Measurements from ENCODE around the gene FANCC. TPM values are rescaled to one million over a fixed set of nuclear protein-coding genes. Genes with fewer than 3 reads are reported as not detected.

FANCC gene
- total and polyA plus RNA-seq, 2 of the 13 experiments (the other 11 are each of a cell fraction or from before 2014, with no cell fraction given) = 7.4 to 8.6 TPM

DNA sequence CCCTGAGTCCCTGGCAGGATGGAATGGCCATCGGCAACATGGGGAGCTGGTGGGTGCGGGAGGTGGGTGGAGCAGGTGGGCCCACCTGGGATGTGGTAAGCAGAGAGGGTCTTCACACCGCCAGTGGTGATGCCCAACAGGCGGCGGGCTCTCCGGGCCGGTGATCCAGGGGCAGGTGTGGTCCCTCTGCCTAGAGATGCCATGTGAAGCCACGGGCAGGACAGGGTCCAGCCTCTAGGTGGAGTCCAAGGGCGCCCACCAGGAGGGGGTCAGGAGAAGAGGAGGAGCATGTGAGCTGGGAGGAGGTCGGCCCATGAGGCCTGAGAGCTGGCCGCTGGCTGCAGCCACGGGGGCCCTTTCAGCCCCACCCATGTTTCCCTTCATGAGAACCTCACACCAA is 221.1 kb downstream of the FANCC start:
- Histone ChIP-seq H3K4me2 (ENCODE audit: low read depth, low read length) (no peak overlapping the region), H3K9me3 (ENCODE audit: low read length) (no peaks in the 10 kb centered on the region), H4K20me1 (ENCODE audit: insufficient read depth, low read length) (0 out of 2 replicates have a peak, but pooled peaks cover 3% of the 10 kb centered on the region), H2AFZ (ENCODE audit: low read length) (no peak overlapping the region), H3K9ac (ENCODE audit: insufficient read depth, low read depth, low read length) (no peak overlapping the region), H3K4me1 (ENCODE audit: insufficient read depth, low read length) (peaks cover 6% of the 10 kb centered on the region), H3K79me2 (ENCODE audit: insufficient read depth, low read length) (no peaks in the 10 kb centered on the region), H3K27ac (ENCODE audit: extremely low read length, insufficient read depth, low read length) (no peak overlapping the region), H3K27me3 (ENCODE audit: control insufficient read depth in 1 of 2, insufficient read depth in 2 of 2, low read length in 2 of 2) (no peaks in the 10 kb centered on the region), H3K36me3 (replicated peaks in 1 of 2; ENCODE audit: control insufficient read depth in 1 of 2, insufficient read depth in 2 of 2, low read length in 2 of 2) (peaks cover 3 to 9% of the 10 kb centered on the region in 2 experiments; a peak in 3 of 5 replicates), H3K4me3 (replicated peaks in 1 of 3; ENCODE audit: insufficient read depth in 1 of 3, low read depth in 2 of 3, low read length in 3 of 3) (no peak overlapping the region)
- ChIA-PET POLR2A (no interaction called here), CTCF (ENCODE audit: low intra/inter-chr PET ratio, low total read pairs) (no interaction called here)
- 89% methylated on average over 12 of the region's 12 CpGs for WGBS (ENCODE audit: low lambda C conversion rate)
- in situ Hi-C loops (cut with HindIII; ENCODE audit: extremely low pct_ligation_motif_present, low pct_unique_long_range_greater_than_20kb) (no loop called here), intact Hi-C loops (cut with micrococcal nuclease; ENCODE audit: unreplicated experiment) (no loop called here)
- no peak for FAIRE-seq
- no peak for DNase-seq (ENCODE audit: low spot score)
- peak; percentile 45 for ATAC-seq
- TF ChIP-seq SSRP1 (CRISPR knock-in tag; IDR thresholded peaks at IDR 0.05) (no peak), NFKB2 (CRISPR knock-in tag; IDR thresholded peaks at IDR 0.05; ENCODE audit: borderline replicate concordance) (0 out of 2 replicates have a peak, but pooled peaks have one; percentile 32), POLR2G (IDR thresholded peaks at IDR 0.05; ENCODE audit: low read depth, low read length) (peak; percentile 38; the same call in 1 of the 2 replicates), AGO2 (optimal IDR thresholded peaks at IDR 0.05; ENCODE audit: low read depth, low read length) (peak; percentile 91)
- TF ChIP-seq, protein P1, sequence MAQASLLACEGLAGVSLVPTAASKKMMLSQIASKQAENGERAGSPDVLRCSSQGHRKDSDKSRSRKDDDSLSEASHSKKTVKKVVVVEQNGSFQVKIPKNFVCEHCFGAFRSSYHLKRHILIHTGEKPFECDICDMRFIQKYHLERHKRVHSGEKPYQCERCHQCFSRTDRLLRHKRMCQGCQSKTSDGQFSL (CRISPR knock-in tag; IDR thresholded peaks at IDR 0.05) = 0 out of 2 replicates have a peak, but pooled peaks have one; percentile 5
- TF ChIP-seq, protein P2, sequence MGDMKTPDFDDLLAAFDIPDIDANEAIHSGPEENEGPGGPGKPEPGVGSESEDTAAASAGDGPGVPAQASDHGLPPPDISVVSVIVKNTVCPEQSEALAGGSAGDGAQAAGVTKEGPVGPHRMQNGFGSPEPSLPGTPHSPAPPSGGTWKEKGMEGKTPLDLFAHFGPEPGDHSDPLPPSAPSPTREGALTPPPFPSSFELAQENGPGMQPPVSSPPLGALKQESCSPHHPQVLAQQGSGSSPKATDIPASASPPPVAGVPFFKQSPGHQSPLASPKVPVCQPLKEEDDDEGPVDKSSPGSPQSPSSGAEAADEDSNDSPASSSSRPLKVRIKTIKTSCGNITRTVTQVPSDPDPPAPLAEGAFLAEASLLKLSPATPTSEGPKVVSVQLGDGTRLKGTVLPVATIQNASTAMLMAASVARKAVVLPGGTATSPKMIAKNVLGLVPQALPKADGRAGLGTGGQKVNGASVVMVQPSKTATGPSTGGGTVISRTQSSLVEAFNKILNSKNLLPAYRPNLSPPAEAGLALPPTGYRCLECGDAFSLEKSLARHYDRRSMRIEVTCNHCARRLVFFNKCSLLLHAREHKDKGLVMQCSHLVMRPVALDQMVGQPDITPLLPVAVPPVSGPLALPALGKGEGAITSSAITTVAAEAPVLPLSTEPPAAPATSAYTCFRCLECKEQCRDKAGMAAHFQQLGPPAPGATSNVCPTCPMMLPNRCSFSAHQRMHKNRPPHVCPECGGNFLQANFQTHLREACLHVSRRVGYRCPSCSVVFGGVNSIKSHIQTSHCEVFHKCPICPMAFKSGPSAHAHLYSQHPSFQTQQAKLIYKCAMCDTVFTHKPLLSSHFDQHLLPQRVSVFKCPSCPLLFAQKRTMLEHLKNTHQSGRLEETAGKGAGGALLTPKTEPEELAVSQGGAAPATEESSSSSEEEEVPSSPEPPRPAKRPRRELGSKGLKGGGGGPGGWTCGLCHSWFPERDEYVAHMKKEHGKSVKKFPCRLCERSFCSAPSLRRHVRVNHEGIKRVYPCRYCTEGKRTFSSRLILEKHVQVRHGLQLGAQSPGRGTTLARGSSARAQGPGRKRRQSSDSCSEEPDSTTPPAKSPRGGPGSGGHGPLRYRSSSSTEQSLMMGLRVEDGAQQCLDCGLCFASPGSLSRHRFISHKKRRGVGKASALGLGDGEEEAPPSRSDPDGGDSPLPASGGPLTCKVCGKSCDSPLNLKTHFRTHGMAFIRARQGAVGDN (CRISPR knock-in tag; IDR thresholded peaks at IDR 0.05) = peak; percentile 29; the same call in 1 of the 2 replicates
- no TSS peak for BruUV-seq (replicated peaks)
